MCF 10A (cell line): ENCODE measurements around the gene CCDC112. TPM values are rescaled to one million over a fixed set of nuclear protein-coding genes. Genes with fewer than 3 reads are reported as not detected.

Experiments
- BruUV-seq: library from RNA; stranded (reverse); fragments of 400-500 nt; replicated peaks from 2 replicates; lab custom pipeline; 2021; lab: Mats Ljungman, UMichigan
- CTCF ChIA-PET: fragments of 300-600 bp; sonication (Branson Sonifier 250); formaldehyde crosslinking; extraction: SDS; loops from one replicate; lab custom pipeline; 2021; ENCODE audit warnings: antibody characterized with exemption, inconsistent platforms; lab: Yijun Ruan, JAX
- POLR2A ChIA-PET: fragments of 300-600, 350-650 bp; sonication (Branson Sonifier 250); formaldehyde crosslinking; extraction: SDS; loops from one replicate; lab custom pipeline; 2020; ENCODE audit warnings: antibody characterized with exemption, inconsistent platforms; lab: Yijun Ruan, JAX
- DNase-seq: peaks from one replicate; pipeline ENCODE4 v3.0.0-alpha.2; 2018; ENCODE audit not compliant: unreplicated experiment
- H3K27ac Mint-ChIP-seq: one replicate; pipeline ENCODE4 v1.8.0; 2022; ENCODE audit warnings: mild to moderate bottlenecking, low read depth, mixed read lengths; ENCODE audit not compliant: unreplicated experiment
- H3K27me3 Mint-ChIP-seq: one replicate; pipeline ENCODE4 v1.8.0; 2022; ENCODE audit warnings: mixed read lengths; ENCODE audit not compliant: insufficient read depth, unreplicated experiment
- H3K36me3 Mint-ChIP-seq: one replicate; pipeline ENCODE4 v1.8.0; 2022; ENCODE audit warnings: mild to moderate bottlenecking, moderate library complexity, mixed read lengths; ENCODE audit not compliant: insufficient read depth, unreplicated experiment
- H3K4me1 Mint-ChIP-seq: one replicate; pipeline ENCODE4 v1.8.0; 2022; ENCODE audit warnings: mixed read lengths; ENCODE audit not compliant: insufficient read depth, unreplicated experiment
- H3K4me3 Mint-ChIP-seq: one replicate; pipeline ENCODE4 v1.8.0; 2022; ENCODE audit warnings: mild to moderate bottlenecking, moderate library complexity, mixed read lengths; ENCODE audit not compliant: unreplicated experiment
- H3K9me3 Mint-ChIP-seq: one replicate; pipeline ENCODE4 v1.8.0; 2022; ENCODE audit warnings: mixed read lengths; ENCODE audit not compliant: unreplicated experiment
- intact Hi-C: fragments of 100-400 bp; cut with micrococcal nuclease; formaldehyde crosslinking; loops from 2 replicates; pipeline ENCODE4 v1.14.1; 2022
- total RNA-seq: library from RNA; stranded (reverse); gene quantifications from 2 replicates; pipeline ENCODE4 v1.2.3, GENCODE V29; 2022
- TF ChIP-seq, protein P1 (sequence below): fragments of 200-600 bp; IDR thresholded peaks from one replicate; pipeline ENCODE4 v1.8.0; 2022; ENCODE audit warnings: antibody characterized with exemption, mild to moderate bottlenecking; ENCODE audit not compliant: unreplicated experiment

CCDC112 gene
- total RNA-seq, 1 experiment from 2014 or later, result 10.7 TPM

DNA sequence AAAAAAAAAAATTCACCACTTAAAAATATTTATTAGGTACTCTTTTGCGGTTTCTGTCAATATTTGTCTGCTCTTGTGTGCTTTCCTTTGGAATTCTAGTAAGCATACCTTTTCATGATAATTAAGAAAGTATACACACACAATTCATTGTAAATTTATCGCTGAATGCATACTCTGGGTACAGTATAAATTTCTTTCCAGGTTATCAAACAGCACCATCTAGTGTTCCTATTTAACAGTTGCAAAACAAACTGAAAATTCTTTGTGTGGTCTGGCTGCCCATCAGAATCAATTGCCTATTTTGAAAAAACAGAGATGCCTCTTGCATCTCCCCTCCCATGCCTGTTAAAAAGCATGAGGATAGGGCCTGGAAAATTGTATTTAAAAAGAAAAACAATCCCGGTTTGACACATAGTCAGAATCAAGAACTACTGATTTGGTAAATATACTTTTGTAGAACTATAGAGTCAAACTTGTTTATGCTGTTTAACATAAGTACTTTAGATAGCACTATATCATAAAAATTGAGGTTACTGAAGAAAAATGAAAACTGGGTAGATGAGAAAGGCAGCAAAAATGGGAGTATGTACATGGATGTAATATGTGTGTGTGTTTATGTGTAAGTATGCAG, 50.0 kb downstream of the CCDC112 start:
- Mint-ChIP-seq H3K4me1 (peaks cover 18% of the 10 kb centered on the region), H3K4me3 (no peak overlapping the region), H3K27ac (no peak overlapping the region), H3K27me3 (no peaks in the 10 kb centered on the region), H3K9me3 (peaks cover 7% of the 10 kb centered on the region), H3K36me3 (peaks cover 14% of the 10 kb centered on the region)
- CTCF ChIA-PET, result interaction anchor here (0.7 to 6.7 kb wide), 17 partner anchors 8 to 1634 kb away, joined by 3 to 50 read pairs (median 5); no protein-coding TSS in a partner anchor
- TF ChIP-seq, protein P1, sequence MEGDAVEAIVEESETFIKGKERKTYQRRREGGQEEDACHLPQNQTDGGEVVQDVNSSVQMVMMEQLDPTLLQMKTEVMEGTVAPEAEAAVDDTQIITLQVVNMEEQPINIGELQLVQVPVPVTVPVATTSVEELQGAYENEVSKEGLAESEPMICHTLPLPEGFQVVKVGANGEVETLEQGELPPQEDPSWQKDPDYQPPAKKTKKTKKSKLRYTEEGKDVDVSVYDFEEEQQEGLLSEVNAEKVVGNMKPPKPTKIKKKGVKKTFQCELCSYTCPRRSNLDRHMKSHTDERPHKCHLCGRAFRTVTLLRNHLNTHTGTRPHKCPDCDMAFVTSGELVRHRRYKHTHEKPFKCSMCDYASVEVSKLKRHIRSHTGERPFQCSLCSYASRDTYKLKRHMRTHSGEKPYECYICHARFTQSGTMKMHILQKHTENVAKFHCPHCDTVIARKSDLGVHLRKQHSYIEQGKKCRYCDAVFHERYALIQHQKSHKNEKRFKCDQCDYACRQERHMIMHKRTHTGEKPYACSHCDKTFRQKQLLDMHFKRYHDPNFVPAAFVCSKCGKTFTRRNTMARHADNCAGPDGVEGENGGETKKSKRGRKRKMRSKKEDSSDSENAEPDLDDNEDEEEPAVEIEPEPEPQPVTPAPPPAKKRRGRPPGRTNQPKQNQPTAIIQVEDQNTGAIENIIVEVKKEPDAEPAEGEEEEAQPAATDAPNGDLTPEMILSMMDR, result peak; percentile 73
- POLR2A ChIA-PET, result interaction anchor here (1.5 kb wide), 1 partner anchor 8 kb away, joined by 3 read pairs; no protein-coding TSS in a partner anchor
- intact Hi-C loops, result loop anchor here (1.0 to 5.0 kb wide), 3 partner anchors 78 to 444 kb away; partner anchors contain the start of gene TRIM36
- peak; percentile 64 for DNase-seq
- no TSS peak for BruUV-seq

DNA sequence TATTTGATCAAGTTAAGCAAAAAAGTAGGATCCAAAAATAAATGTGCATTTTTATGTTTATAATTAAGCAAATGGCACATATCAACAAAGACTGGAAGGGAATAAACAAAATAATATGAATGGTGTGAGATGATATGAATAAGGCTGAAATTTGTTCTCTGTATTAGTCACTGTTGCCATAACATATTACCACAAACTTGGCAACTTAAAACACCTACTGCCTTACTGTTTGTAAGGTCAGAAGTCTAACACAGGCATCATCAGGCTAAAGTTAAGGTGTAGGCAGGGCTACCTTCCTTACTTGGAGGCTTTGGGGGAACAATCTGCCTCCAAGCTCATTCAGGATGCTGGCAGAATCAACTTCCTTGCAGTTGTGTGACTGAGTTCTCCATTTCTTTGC, 53.0 kb downstream of the CCDC112 start:
- peaks cover 11% of the 10 kb centered on the region for H3K4me1 Mint-ChIP-seq
- TF ChIP-seq, protein P1, result no peak
- no peak overlapping the region for H3K4me3 Mint-ChIP-seq
- intact Hi-C loops, result no loop called here
- no peaks in the 10 kb centered on the region for H3K9me3 Mint-ChIP-seq
- BruUV-seq, result no TSS peak
- H3K27me3 Mint-ChIP-seq, result no peaks in the 10 kb centered on the region
- ChIA-PET POLR2A (no interaction called here), CTCF (interaction anchor here (0.5 to 6.7 kb wide), 5 partner anchors 142 to 427 kb away, joined by 4 to 50 read pairs (median 4); no protein-coding TSS in a partner anchor)
- peak overlapping the region; percentile 2 for H3K27ac Mint-ChIP-seq
- H3K36me3 Mint-ChIP-seq, result peaks cover 19% of the 10 kb centered on the region
- DNase-seq, result peak; percentile 51

DNA sequence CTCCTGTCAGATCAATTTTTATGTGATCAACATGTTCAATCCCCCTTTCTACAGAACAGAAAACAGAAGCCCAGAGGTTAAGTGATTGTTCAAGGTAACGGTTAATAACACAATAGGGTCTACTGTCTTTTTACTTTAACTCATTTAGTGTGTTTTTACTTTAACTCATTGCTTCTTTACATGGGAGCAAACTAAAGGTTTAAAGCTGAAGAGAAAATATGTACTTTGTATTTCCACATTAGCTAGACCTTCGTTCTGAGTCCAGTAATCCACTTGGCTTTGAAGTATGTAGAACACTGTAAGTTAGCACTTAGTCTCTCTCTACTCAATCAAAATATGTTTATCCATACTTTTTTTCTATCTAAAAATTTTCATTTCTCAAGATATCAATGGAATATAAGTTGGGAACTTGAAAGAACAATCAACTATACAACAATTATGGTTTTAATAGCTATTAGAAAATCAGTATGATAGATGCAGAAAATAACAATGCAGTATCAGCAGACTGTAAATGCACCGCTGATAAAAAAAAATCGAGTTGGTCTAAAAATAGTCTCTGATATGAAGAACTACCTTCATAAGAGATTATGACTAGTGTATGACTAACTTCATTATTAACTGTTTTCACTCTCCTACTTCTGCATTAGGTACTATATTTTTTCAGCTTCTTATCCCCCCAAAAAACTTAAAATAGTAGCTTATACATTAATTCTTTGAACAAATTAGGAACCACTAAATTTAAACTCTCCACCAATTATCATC, 54.4 kb downstream of the CCDC112 start:
- no peak for DNase-seq
- Mint-ChIP-seq H3K4me1 (peaks cover 11% of the 10 kb centered on the region), H3K27ac (no peak overlapping the region), H3K36me3 (peaks cover 27% of the 10 kb centered on the region), H3K9me3 (no peaks in the 10 kb centered on the region), H3K4me3 (no peak overlapping the region), H3K27me3 (no peaks in the 10 kb centered on the region)
- POLR2A ChIA-PET, result no interaction called here
- intact Hi-C loops, result no loop called here
- CTCF ChIA-PET, result interaction anchor here (0.6 to 6.7 kb wide), 8 partner anchors 65 to 1562 kb away, joined by 3 to 50 read pairs (median 3); no protein-coding TSS in a partner anchor
- BruUV-seq, result no TSS peak
- TF ChIP-seq, protein P1, result no peak

DNA sequence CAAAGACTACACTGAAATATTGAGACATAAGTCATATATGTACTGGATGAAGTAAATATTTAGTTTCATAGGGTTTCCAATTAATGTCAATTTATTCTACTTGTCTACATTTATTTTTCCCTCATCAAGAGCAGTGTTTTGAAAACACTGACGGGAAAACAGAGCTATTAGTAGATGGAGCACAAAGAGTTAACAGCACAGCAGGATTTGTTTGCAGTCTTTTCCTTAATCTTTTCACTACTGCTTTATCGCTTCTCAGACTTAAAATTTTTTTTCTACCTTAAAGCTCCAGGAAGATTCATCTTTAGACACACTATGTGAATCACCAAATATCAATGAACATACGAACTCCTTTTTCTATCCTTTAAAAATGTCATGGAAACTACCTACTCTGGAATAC, 59.4 kb downstream of the CCDC112 start:
- no TSS peak for BruUV-seq

More for the DNA sequence above, 59.4 kb downstream of the CCDC112 start:
- intact Hi-C loops, result no loop called here
- Mint-ChIP-seq H3K27ac (no peak overlapping the region), H3K9me3 (no peaks in the 10 kb centered on the region), H3K4me1 (no peaks in the 10 kb centered on the region), H3K4me3 (no peak overlapping the region), H3K36me3 (peaks cover 58% of the 10 kb centered on the region), H3K27me3 (no peaks in the 10 kb centered on the region)
- POLR2A ChIA-PET, result no interaction called here
- no peak for DNase-seq
- CTCF ChIA-PET, result interaction anchor here (0.6 to 2.3 kb wide), 2 partner anchors 72 to 139 kb away, joined by 3 to 8 read pairs; no protein-coding TSS in a partner anchor
- TF ChIP-seq, protein P1, result no peak
